ENCODE results near the gene AGR2.

Gene AGR2

GRCh38 chr7:16839646-16840045, 34.8 kb upstream of the AGR2 start:
- H3K27ac ChIP-seq (ENCODE audit: low read length): no peak overlapping the region
- no peaks in the 10 kb centered on the region for H3K4me1 ChIP-seq (ENCODE audit: control insufficient read depth in 1 of 2, insufficient read depth in 2 of 2, low read length in 2 of 2)
- no peak overlapping the region for H3K4me3 ChIP-seq (ENCODE audit: low read depth in 1 of 2, low read length in 2 of 2)
- no peaks in the 10 kb centered on the region for H3K27me3 ChIP-seq (ENCODE audit: low read depth, low read length)
- H3K36me3 ChIP-seq (ENCODE audit: control insufficient read depth in 1 of 2, insufficient read depth in 2 of 2, low read length in 2 of 2): no peaks in the 10 kb centered on the region
- H3K9me3 ChIP-seq (ENCODE audit: control insufficient read depth in 1 of 2, low read length in 2 of 2): no peaks in the 10 kb centered on the region

DNA sequence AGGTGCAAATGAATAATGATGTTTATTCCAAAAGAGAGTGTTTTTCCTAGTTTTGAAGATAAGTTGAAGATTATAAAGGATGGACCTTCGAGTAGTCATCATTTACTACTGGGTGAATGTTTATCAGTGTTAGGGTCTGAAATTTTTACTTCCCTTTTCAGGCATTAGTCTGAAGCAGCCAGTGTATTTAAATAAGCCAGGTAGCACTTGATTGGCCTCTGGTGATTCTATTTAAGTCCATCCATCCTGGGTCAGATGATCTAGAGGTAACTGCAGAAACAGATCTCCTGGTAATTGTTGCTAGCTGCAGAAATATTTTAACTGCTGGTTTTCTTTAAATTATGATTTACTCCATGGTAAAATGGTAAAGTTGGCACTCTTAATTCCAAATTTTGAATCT, 34.1 kb upstream of the AGR2 start:
- no peaks in the 10 kb centered on the region for H3K36me3 ChIP-seq (ENCODE audit: control insufficient read depth in 1 of 2, insufficient read depth in 2 of 2, low read length in 2 of 2)
- H3K27me3 ChIP-seq (ENCODE audit: low read depth, low read length): no peaks in the 10 kb centered on the region
- no peak overlapping the region for H3K27ac ChIP-seq (ENCODE audit: low read length)
- no peaks in the 10 kb centered on the region for H3K4me1 ChIP-seq (ENCODE audit: control insufficient read depth in 1 of 2, insufficient read depth in 2 of 2, low read length in 2 of 2)
- no peak overlapping the region for H3K4me3 ChIP-seq (ENCODE audit: low read depth in 1 of 2, low read length in 2 of 2)
- H3K9me3 ChIP-seq (ENCODE audit: control insufficient read depth in 1 of 2, low read length in 2 of 2): no peaks in the 10 kb centered on the region

DNA sequence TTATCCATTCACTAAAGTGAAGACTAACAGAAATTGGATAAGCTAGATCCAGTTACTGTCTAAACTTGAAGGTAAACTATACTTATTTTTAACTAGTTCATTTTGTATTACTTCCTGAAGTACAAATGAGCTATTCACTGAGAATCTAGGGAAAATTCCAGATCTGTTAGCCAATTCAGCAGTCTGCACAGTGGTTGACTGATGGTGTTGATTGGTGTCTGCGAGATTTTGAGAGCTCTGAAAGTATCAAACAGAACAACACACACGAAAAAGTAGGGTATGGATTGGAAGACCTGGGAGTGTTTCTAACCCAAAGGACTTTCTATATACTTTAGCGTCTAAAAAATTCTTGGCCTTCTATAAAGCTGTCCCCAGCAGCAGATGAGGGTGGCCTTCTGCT, 33.6 kb upstream of the AGR2 start:
- Histone ChIP-seq H3K27me3 (ENCODE audit: low read depth, low read length) (no peaks in the 10 kb centered on the region), H3K4me3 (ENCODE audit: low read depth in 1 of 2, low read length in 2 of 2) (no peak overlapping the region), H3K36me3 (ENCODE audit: control insufficient read depth in 1 of 2, insufficient read depth in 2 of 2, low read length in 2 of 2) (no peaks in the 10 kb centered on the region), H3K27ac (ENCODE audit: low read length) (no peak overlapping the region), H3K4me1 (ENCODE audit: control insufficient read depth in 1 of 2, insufficient read depth in 2 of 2, low read length in 2 of 2) (no peaks in the 10 kb centered on the region), H3K9me3 (ENCODE audit: control insufficient read depth in 1 of 2, low read length in 2 of 2) (no peaks in the 10 kb centered on the region)

DNA sequence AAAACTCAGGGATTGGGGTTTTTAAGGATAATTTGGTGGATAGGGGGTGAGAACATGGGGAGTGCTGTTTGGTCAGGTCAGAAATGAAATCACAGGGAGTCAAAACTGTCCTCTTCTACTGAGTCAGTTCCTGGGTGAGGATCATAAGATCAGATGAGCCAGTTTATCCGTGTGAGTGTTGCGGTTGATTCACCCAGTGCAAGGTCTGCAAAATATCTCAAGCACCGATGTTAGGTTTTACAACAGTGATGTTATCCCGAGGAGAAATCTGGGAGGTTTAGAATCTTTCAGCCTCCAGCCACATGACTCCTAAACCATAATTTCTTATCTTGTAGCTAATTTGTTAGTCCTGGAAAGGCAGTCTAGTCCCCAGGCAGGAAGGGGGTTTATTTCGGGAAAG, 31.7 kb upstream of the AGR2 start:
- H3K36me3 ChIP-seq (ENCODE audit: control insufficient read depth in 1 of 2, insufficient read depth in 2 of 2, low read length in 2 of 2): no peaks in the 10 kb centered on the region
- no peak overlapping the region for H3K27ac ChIP-seq (ENCODE audit: low read length)

GRCh38 chr7:16833373-16833772, 28.6 kb upstream of the AGR2 start:
- Histone ChIP-seq H3K4me1 (ENCODE audit: control insufficient read depth in 1 of 2, insufficient read depth in 2 of 2, low read length in 2 of 2) (no peaks in the 10 kb centered on the region), H3K36me3 (ENCODE audit: control insufficient read depth in 1 of 2, insufficient read depth in 2 of 2, low read length in 2 of 2) (no peaks in the 10 kb centered on the region), H3K4me3 (ENCODE audit: low read depth in 1 of 2, low read length in 2 of 2) (no peak overlapping the region), H3K27me3 (ENCODE audit: low read depth, low read length) (no peaks in the 10 kb centered on the region), H3K27ac (ENCODE audit: low read length) (no peak overlapping the region), H3K9me3 (ENCODE audit: control insufficient read depth in 1 of 2, low read length in 2 of 2) (no peaks in the 10 kb centered on the region)

More for the DNA sequence above, 31.7 kb upstream of the AGR2 start:
- Histone ChIP-seq H3K4me1 (ENCODE audit: control insufficient read depth in 1 of 2, insufficient read depth in 2 of 2, low read length in 2 of 2) (no peaks in the 10 kb centered on the region), H3K4me3 (ENCODE audit: low read depth in 1 of 2, low read length in 2 of 2) (no peak overlapping the region), H3K9me3 (ENCODE audit: control insufficient read depth in 1 of 2, low read length in 2 of 2) (no peaks in the 10 kb centered on the region), H3K27me3 (ENCODE audit: low read depth, low read length) (no peaks in the 10 kb centered on the region)

- no peaks in the 10 kb centered on the region for H3K4me1 ChIP-seq (ENCODE audit: control insufficient read depth in 1 of 2, insufficient read depth in 2 of 2, low read length in 2 of 2)
- H3K9me3 ChIP-seq (ENCODE audit: control insufficient read depth in 1 of 2, low read length in 2 of 2): no peaks in the 10 kb centered on the region
- H3K36me3 ChIP-seq (ENCODE audit: control insufficient read depth in 1 of 2, insufficient read depth in 2 of 2, low read length in 2 of 2): no peaks in the 10 kb centered on the region
- H3K27me3 ChIP-seq (ENCODE audit: low read depth, low read length): no peaks in the 10 kb centered on the region
- H3K27ac ChIP-seq (ENCODE audit: low read length): no peak overlapping the region
- no peak overlapping the region for H3K4me3 ChIP-seq (ENCODE audit: low read depth in 1 of 2, low read length in 2 of 2)
Measured at GRCh38 chr7:16826060-16826459, 21.3 kb upstream of the AGR2 start.

DNA sequence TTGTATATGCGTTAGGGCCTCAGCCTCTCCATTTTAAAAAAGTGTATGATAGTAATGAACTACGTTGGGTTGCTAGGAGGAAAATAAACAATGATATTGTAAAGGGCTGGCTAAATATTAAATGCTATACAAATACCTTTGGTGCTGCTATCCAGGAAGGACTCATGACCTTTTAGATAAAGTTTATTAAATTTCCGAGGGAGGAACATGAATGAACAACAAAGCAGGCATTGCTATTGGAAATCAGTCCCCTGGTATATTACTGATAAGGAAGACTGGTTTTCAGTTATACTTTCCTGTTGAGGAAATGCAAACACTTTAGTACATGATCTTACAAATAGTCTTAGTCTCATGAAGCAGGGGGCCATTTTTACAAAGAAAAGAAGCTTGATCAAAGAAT, 17.2 kb upstream of the AGR2 start:
- H3K27me3 ChIP-seq (ENCODE audit: low read depth, low read length): no peaks in the 10 kb centered on the region
- no peaks in the 10 kb centered on the region for H3K36me3 ChIP-seq (ENCODE audit: control insufficient read depth in 1 of 2, insufficient read depth in 2 of 2, low read length in 2 of 2)
- no peak overlapping the region for H3K27ac ChIP-seq (ENCODE audit: low read length)
- no peaks in the 10 kb centered on the region for H3K9me3 ChIP-seq (ENCODE audit: control insufficient read depth in 1 of 2, low read length in 2 of 2)
- no peak overlapping the region for H3K4me3 ChIP-seq (ENCODE audit: low read depth in 1 of 2, low read length in 2 of 2)
- H3K4me1 ChIP-seq (ENCODE audit: control insufficient read depth in 1 of 2, insufficient read depth in 2 of 2, low read length in 2 of 2): no peaks in the 10 kb centered on the region

GRCh38 chr7:16818732-16819131, 13.9 kb upstream of the AGR2 start:
- H3K4me1 ChIP-seq (ENCODE audit: control insufficient read depth in 1 of 2, insufficient read depth in 2 of 2, low read length in 2 of 2): no peaks in the 10 kb centered on the region
- H3K27ac ChIP-seq (ENCODE audit: low read length): no peak overlapping the region
- no peaks in the 10 kb centered on the region for H3K9me3 ChIP-seq (ENCODE audit: control insufficient read depth in 1 of 2, low read length in 2 of 2)
- H3K27me3 ChIP-seq (ENCODE audit: low read depth, low read length): no peaks in the 10 kb centered on the region
- no peaks in the 10 kb centered on the region for H3K36me3 ChIP-seq (ENCODE audit: control insufficient read depth in 1 of 2, insufficient read depth in 2 of 2, low read length in 2 of 2)
- H3K4me3 ChIP-seq (ENCODE audit: low read depth in 1 of 2, low read length in 2 of 2): no peak overlapping the region

- Histone ChIP-seq H3K27me3 (ENCODE audit: low read depth, low read length) (no peaks in the 10 kb centered on the region), H3K27ac (ENCODE audit: low read length) (no peak overlapping the region), H3K36me3 (ENCODE audit: control insufficient read depth in 1 of 2, insufficient read depth in 2 of 2, low read length in 2 of 2) (no peaks in the 10 kb centered on the region), H3K4me3 (ENCODE audit: low read depth in 1 of 2, low read length in 2 of 2) (no peak overlapping the region), H3K9me3 (ENCODE audit: control insufficient read depth in 1 of 2, low read length in 2 of 2) (no peaks in the 10 kb centered on the region), H3K4me1 (ENCODE audit: control insufficient read depth in 1 of 2, insufficient read depth in 2 of 2, low read length in 2 of 2) (no peaks in the 10 kb centered on the region)
Measured at GRCh38 chr7:16817536-16817935, 12.7 kb upstream of the AGR2 start.

- Histone ChIP-seq H3K36me3 (ENCODE audit: control insufficient read depth in 1 of 2, insufficient read depth in 2 of 2, low read length in 2 of 2) (no peaks in the 10 kb centered on the region), H3K4me3 (ENCODE audit: low read depth in 1 of 2, low read length in 2 of 2) (no peak overlapping the region), H3K4me1 (ENCODE audit: control insufficient read depth in 1 of 2, insufficient read depth in 2 of 2, low read length in 2 of 2) (no peaks in the 10 kb centered on the region), H3K27ac (ENCODE audit: low read length) (no peak overlapping the region), H3K9me3 (ENCODE audit: control insufficient read depth in 1 of 2, low read length in 2 of 2) (no peaks in the 10 kb centered on the region), H3K27me3 (ENCODE audit: low read depth, low read length) (no peaks in the 10 kb centered on the region)
Measured at GRCh38 chr7:16816824-16817223, 12.0 kb upstream of the AGR2 start.

- Histone ChIP-seq H3K4me3 (ENCODE audit: low read depth in 1 of 2, low read length in 2 of 2) (no peak overlapping the region), H3K27ac (ENCODE audit: low read length) (no peak overlapping the region), H3K4me1 (ENCODE audit: control insufficient read depth in 1 of 2, insufficient read depth in 2 of 2, low read length in 2 of 2) (no peaks in the 10 kb centered on the region), H3K36me3 (ENCODE audit: control insufficient read depth in 1 of 2, insufficient read depth in 2 of 2, low read length in 2 of 2) (no peaks in the 10 kb centered on the region), H3K9me3 (ENCODE audit: control insufficient read depth in 1 of 2, low read length in 2 of 2) (no peaks in the 10 kb centered on the region), H3K27me3 (ENCODE audit: low read depth, low read length) (no peaks in the 10 kb centered on the region)
Measured at GRCh38 chr7:16815001-16815400, 10.2 kb upstream of the AGR2 start.

GRCh38 chr7:16813232-16813616, 8.4 kb upstream of the AGR2 start:
- Histone ChIP-seq H3K4me3 (ENCODE audit: low read depth in 1 of 2, low read length in 2 of 2) (no peak overlapping the region), H3K36me3 (ENCODE audit: control insufficient read depth in 1 of 2, insufficient read depth in 2 of 2, low read length in 2 of 2) (no peaks in the 10 kb centered on the region), H3K27ac (ENCODE audit: low read length) (no peak overlapping the region), H3K4me1 (ENCODE audit: control insufficient read depth in 1 of 2, insufficient read depth in 2 of 2, low read length in 2 of 2) (no peaks in the 10 kb centered on the region), H3K27me3 (ENCODE audit: low read depth, low read length) (no peaks in the 10 kb centered on the region), H3K9me3 (ENCODE audit: control insufficient read depth in 1 of 2, low read length in 2 of 2) (no peaks in the 10 kb centered on the region)

Data from muscle layer of duodenum (tissue), 2 donors.